G401.6 (cell line): ENCODE data around the gene NUMBL.

Source experiments
- FAIRE-seq: peaks from 2 replicates; lab custom pipeline; 2012; peaks lifted over from hg19 to GRCh38; lab: Jason Lieb, UNC

The NUMBL gene

DNA sequence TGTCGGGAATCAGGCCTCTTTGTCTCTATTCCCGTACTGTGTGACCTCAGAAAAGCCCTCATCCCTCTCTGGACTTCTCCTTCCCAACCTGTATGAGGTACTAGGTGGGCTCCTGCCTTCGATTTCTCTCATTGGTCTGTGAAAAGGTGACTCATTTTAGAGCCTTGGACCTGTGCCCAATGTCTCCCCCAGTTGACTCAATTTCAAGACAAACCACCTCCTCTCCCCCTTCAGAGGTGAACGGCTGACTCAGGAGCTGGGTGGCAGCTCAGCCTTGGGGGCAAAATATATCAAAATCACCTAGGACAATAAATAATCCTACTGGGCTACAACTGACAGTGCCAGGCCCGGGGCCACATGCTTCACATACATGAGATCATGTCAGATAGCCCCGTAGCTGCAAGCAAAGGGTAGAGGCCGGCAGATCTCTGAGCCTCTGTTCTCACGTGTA, 25.6 kb upstream of the NUMBL start:
- no peak for FAIRE-seq

DNA sequence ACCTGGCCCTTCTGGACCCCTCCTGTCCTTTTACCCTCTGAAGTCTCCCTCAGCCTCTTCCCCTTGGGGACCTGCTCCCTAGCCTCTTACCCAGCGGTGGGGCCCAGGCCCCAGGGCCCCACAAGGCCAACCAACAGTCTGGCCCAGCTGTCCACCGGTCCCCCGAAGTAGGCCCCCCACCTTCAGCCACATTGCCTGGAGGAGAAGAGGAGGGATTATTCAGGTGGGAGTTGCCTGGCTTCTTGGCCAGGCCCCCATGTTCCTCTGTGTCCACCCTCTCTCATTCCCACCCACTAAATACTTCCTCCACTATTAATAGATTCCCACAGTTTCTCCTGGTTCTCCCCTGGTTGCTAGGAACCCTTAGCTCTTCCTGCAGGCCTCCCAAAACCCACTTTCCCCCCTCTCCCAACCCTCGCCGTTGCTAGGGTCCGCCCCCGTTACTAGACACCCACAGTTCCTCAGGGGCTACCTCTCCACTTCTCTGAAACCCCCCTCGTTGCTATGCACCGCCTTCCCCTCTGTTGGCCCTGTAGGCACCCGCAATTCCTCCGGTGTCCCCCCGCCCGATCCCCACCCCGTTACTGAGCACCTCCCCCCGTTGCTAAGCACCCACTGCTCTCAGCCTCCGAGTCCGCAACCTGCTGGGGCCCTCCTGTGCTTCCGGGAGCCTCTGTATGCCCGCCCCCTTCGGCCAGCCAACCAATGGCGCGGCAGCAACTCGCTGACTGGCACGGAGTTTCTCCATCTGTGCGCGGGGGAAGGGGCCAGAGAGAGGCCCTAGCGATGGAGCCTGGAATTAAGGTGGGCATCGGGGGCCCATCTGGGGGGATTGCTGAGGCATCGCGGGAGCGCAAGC, 24.2 kb upstream of the NUMBL start:
- FAIRE-seq = peak; percentile 73

DNA sequence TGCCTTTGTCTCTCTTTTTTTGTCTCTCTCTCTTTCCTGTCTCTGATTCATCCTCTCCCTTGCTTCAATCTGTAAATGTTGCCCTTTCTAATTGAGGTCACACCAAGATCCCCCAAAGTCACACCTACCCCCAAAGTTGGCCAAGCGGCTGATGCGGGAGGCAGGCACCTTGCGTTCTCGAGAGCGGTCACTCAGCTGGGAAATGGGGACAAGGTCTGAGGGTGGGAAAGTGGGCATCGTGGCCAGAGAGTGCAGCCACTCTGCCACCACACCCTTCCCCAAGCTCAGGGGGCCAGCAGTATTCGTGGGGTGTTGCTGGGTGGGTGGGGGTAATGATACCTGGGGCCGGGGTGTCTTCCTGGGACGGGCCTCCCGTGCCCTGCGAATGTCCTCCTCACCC, 23.5 kb upstream of the NUMBL start:
- FAIRE-seq = no peak

DNA sequence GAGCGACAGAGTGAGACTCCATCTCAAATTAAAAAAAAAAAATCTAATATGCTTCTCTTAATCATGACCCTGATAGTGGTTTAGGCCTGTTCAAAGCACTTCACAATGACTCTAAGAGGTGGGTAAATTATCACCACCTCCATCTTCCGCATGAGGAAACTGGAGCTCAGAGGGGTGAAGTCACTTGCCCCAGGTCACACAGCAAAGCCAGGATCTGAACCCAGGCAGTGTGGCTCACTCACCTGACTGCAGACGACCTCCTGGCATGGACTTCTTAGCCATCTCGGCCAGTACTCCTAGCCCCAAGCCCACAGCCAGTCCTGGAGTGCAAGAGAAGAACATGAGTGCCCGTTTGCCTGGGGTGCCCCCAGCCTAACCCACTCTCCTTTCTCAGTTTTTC, 19.4 kb upstream of the NUMBL start:
- no peak for FAIRE-seq

DNA sequence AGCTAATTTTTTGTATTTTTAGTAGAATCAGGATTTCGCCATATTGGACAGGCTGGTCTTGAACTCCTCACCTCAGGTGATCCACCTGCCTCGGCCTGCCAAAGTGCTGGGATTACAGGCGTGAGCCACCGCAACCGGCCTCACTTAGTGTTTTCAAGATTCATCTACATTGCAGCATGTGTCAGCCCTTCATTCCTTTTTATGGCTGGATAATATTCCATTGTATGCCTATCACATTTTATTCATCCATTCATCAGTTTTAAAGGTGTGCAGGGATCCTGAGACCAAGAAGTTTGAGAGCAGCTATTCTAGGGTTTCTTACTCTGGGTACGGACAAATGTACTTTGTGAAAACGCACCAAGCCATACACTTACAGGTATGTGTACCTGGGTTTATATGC, 17.2 kb upstream of the NUMBL start:
- no peak for FAIRE-seq

DNA sequence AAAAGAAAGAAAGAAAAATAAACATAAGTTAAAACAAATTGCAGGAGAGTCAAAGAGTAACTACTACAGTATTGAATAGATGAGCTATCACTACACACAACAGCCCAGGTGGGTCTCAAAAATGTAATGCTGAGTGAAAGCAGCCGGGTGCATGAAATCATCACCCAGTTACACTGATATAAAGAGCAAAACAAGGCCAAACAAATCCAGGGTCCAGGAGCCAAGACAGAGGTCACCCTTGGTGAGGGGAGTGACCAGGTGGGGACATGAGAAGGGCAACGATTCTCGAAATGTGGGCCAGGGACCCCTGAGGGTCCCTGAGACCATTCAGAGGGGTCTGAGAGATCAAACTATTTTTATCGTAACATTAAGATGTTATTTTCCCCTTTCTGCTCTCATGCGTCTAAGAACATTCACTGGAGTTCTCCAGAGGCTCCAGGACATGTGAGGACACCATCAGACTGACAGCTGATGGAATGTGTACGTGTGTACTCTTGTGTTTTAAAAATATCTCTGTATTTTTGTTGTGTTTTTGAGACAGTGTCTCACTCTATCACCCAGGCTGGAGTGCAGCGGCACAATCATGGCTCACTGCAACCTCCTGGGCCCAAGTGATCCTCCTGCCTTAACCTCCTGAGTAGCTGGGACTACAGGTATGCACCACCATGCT, 15.6 kb upstream of the NUMBL start:
- no peak for FAIRE-seq

DNA sequence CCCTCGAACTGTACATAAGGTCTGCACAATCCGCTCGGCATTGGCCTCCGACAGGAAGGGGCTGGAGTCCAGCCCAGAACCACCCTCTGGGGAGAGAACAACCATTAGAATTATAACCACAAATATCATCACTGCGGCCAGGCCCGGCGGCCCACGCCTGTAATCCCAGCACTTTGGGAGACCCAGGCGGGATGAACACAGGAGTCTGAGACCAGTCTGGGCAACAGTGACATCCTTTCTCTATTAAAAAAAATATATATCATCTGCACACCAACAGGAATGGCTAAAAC, 14.9 kb upstream of the NUMBL start:
- FAIRE-seq = no peak

DNA sequence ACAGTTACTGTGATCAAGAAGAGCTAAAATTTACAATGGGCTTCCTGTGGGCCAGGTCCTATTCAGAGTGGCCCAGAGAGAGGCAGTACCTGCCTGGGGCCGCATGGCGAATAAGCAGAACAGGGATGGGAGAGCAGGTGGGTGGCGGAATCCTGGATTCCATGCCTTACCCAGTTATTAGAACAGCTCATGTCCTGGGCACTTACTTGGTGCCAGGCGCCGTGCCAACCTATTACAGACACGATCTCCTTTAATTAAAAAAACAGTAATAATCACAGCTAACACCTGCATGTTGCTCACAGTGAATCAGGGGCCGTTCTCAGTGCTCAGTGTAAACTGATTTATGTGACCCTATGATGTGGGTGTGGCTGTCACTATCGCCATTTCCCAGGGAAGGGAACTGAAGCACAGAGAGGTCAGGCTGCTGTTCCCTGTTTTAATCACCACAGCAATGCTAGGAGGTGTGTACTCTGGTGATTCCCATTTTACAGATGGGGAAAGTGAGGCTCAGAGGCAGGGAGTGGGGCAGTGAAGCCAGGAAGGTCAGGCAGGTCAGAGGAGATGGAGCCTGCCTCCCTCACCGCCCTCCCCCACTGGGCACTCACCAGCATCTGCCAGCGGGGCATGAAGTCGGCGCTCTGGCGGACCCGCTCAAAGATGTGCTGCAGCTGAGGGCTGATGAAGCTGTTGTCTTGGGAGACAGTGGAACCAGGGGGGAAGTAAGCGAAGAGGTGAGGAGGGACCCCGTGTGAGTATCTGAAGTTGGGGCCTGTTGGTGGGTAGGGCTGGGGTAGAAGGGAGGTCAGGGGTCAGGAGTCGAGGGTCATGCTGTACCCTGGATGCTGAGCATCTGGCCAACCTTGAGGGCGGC, 14.3 kb upstream of the NUMBL start:
- no peak for FAIRE-seq

DNA sequence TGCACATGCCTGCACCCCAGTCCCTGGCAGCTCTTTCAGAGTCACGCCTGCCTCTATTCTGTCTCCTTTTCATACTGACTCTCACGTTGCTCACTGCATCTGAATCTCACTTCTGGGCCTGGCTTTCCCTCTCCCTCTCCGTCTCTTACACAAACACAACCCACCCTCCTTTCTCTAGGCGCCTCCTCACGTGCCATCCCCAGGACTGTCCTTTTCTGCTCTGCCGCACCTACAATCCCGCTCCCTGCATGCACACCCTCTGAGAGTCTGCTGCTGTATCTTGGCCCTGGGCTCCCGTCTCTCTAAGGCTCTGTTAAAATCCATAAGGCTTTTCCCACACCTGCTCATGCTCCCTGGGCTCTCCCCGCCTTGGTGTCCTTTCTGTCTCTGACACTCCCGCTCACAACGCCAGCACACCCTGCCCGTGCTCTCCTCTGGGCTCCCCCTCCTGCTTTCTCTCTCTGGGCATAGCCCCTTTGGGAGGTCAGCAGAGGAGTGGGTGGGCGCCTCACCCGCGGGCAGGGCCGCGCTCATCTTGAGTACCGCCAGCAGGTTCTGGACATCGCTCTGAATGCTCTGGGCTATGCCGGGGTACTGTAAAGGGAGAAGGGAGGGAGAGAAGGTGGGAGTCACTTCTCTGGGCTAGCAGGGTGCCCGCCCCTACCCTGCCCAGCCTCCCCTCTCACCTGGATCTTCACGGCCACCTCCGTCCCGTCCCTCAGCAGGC, 12.7 kb upstream of the NUMBL start:
- FAIRE-seq = no peak

DNA sequence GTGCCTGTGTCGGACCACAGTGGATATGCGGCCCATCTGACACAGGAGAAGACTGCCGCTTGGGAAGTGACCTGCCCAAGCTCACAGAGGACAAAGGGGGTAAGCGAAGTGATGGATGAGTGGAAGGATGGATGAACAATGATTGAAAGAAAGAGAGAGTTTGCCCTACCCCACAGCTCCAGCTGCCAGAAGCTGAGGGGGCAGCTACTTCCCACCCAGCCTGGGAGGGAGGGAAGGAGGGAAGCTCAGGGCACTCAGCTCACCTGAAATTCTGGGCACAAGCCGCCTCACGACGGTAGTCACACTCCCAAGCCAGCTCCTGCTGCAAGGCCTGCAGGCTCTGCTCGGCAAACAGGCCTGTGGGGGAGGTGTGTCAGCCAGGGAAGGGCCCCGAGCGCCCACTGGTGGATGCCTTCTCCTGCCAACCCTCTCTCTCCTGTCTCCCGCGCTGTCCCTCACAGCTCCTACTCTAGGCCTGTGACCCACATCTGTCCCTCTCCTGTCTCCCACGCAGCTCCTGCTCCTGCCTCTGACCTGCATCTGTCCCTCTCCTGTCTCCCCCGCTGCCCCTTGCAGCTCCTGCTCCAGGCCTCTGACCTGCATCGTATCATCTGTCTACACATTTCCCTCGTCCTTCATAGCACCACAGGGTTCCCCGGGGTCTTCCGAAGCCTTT, 12.0 kb upstream of the NUMBL start:
- FAIRE-seq = no peak

DNA sequence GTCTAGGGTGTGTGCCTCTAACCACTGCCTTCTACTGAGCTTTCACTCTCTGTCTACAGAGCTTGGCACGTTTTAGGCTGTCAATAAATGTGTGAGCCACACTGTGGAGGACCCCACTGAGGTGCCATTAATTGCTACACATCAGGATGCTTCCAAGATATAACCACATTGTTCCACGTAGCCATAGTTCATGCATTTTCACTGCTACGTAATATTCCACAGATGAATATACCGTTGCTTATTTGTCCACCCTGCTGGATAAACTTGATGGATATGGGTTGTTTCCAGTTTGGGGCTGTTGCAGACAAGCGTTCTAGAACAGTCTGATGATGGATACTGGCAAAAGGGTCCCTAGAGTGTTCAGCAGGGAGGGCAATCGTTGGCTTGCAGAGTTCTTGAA, 11.3 kb upstream of the NUMBL start:
- FAIRE-seq = no peak

DNA sequence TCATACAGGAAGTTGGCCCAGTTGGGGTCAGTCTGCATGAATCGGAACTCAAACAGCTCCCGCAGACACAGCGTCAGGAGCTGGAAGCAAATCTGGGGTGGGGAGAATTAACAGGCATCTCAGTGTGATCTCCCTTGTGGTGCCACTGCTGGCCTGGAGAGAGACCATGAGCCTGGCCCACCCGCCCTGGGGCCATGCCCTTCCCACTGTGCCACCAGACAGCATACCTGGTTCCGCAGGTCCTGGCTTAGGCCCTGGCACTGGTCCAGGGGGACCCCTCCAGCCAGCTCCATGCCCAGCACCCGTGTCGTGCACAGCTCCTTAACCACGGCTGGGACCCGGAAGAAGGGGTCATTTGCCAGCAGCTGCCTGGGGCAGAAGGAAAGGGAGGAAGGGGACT, 9.6 kb upstream of the NUMBL start:
- FAIRE-seq = no peak

DNA sequence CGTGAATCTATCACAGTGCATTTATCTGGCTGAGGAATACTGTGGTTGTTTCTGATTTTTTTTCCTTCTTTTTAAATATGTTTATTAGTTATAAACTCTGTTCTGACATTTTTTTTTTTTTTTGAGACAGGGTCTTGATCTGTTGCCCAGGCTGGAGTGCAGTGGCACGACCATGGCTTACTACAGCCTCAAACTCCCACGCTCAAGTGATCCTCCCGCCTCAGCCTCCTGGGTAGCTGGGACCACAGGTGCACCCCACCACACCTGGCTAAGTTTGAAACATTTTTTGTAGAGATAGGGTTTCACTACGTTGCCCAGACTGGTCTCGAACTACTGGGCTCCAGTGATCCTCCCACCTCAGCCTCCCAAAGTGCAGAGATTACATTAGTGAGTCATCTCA, 6.6 kb upstream of the NUMBL start:
- FAIRE-seq = no peak

DNA sequence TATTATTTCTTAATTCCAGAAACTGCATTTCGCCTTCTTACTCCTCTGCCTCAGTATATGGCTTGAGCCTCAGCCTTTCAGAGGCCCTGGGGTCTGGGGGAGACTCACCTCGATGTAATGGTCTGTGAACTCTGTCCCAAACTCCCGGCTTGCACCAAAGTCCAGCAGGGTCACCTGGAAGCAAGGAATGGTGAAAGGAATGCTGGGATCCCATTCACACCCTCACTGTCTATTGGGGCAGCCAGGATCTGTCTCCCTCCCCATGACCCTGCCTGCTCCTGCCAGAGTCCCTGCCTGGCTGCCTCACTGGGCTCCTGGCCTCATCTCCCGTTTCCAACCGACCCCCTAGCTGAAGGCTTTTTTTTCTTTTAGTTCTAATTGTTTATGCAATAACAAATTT, 5.4 kb upstream of the NUMBL start:
- no peak for FAIRE-seq

DNA sequence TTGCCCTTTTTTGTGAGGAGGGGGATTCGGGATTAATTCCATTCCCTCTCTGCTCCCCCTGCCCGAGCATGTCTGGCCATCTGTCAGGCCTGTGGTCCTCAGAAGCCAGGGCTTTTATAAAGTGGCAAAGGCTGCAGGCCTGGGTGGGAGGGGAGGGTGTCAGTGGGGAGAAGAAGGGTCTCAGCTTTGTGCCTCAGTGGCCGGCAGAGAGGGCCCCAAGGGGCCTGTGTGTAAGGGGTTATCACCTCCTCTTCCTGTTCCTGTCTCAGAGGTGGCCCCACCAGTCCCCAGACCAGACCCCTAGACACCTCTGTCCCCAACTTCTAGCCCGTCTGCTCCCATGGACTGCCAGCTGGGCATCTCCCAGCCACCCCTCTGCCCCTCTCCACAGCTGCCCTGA, 3.4 kb upstream of the NUMBL start:
- FAIRE-seq = no peak

DNA sequence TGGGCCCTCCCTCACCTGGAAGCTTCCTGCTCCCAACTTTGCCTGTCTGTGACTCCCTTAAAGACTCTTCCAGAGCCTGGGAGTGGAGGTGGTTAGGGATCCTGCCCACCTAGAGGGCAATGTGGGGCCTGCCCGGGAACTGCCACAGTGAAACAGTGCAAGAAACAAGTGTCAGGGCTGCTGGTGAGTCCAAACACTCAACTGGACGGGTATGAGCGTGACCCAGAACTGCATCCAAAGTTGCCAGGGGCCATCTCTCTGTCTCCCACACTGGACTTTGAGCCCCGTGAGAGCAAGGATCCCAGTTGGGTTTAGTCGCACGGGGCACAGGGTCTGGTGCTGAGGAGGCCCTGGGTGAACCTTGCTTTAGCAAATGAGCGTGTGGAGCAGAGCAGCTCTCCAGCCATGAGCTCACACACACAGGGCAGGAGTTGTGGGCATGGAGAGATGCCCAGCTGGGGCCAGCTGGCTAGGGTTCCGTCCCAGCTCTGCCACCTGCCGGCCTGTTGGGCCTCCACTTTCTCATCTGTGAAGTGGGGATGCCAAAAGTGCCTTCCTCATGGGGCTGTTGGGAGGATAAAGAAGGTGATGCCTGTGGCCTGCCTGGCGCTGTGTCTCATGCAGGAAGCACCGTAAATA, 2.8 kb upstream of the NUMBL start:
- FAIRE-seq = no peak

DNA sequence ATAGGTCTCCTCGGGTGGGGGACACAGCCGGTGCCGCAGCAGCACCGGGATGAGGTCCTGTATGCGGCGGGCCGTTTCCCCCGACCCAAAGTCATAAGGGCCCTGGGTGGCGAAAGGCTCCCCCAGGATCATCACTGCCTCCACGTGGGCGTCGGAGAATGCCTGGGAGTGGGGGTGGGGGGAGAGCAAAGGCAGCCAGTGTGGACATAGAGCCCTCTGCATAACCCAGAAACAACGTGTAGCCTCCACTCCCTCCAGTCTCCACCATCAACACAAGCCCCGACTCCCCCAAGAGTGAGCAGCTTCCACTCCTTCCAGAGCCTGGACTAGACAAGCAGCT, 1.7 kb upstream of the NUMBL start:
- FAIRE-seq = no peak

DNA sequence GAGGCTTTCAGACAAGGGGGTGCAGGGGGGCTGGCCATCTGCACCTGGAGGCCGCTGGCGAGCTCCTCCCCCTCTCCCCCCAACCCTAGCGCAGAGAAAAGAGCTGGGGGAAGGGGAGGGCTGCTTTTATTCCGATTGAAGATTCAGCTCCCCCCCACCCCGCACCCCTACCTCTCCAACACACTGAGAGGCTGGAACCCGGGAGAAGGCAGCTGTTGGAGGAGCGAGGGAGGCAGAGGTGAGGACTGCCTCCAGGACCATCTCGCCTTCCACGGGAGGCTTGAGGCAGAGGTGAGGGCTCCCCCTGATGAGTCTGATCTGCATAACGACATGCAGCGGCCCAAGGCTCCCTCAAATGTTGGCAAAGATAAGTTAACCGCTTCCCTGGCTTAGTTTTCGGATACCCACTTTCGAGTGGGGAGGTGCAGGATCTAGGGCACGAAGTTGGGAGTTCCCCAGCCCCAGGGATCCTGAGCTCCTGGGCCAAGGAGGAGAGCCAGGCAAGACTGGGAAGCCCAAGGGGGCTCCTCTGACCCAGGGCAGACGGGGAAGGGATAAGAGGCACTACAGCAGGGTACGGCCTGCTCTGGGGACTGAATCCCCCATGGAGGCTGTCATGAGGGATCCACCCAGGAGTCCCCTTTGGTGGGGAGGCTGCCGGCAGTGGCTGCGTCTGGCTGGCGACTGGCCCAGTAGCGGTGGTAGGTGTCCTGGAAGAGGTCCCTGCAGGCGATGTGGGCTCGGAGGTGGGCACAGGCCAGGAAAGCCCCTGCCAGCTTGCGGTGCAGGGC, 1.2 kb upstream of the NUMBL start:
- FAIRE-seq = no peak

DNA sequence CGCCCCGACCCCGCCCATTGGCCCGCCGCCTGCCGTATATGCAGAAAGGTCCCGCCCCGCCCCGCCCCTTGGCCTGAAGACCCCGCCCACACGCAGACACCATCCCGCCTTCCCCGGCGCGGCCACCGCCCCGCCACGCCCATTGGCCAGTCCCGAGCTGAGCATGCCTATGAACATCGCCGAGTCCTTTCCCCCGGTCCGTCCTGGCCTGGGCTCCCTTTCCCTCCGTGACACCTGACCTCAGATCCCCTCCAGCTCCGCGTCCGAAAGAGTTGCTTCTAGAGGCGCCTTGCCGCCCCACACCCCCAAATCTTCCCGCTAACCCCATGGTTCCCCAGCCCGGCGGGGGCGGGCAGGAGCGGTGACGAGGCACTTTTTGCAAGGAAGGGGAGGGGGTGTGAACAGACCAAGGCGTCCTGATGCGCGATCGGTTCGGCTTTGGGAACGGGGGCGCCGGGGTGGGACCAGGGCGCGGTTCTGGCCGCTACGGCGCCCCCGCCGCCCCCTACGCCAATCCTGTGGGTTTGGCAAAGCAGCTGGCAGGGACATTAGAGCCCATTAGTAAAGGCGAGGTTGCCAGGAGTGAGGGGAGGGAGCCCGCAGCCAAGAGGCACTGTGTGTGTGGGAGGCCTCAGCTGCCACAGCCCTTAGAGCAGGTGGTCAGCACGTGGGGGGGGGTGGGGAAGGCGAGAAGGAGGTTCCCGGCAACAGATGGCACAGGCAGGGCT, 406 bp upstream of the NUMBL start:
- FAIRE-seq = no peak
